Stimulated activated CD8-positive, alpha-beta memory T cell treated with anti-CD3 and anti-CD28 coated beads, Interleukin-4, amount 100 ng/mL, for 48 hours (primary cell): ENCODE data around the gene BCAS3.
"Not testable (repeated sequence)": the region's sequence is repeated elsewhere in the genome, so short reads cannot be mapped to it uniquely, and the experiment has no call there.

Source experiments
- DNase-seq: peaks from one replicate; pipeline ENCODE4 v3.0.0-alpha.2; 2020

BCAS3 gene

DNA sequence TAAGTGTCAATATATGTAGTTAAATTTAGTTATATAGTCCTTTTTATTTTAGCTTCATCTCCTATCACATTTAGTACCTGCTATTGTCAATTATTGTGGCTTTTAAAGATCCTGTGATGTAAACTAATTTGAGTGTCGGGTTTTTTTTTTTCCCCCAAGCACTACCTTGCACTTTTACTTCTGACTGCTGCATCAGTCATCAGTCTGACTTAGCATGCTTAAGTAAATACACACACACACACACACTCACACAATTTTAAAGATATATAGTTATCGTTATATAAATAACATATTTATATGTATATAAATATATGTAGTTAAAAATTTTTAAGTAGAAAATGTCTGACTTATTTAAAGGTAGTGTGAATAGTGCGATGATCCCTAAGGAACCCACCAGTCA lies 127.2 kb downstream of the BCAS3 start:
- no peak for DNase-seq

GRCh38 chr17:60809421-60809820 lies 131.8 kb downstream of the BCAS3 start:
- no peak for DNase-seq

GRCh38 chr17:60814941-60815340 lies 137.3 kb downstream of the BCAS3 start:
- not testable (repeated sequence) for DNase-seq

GRCh38 chr17:60817192-60817591 lies 139.5 kb downstream of the BCAS3 start:
- no peak for DNase-seq

DNA sequence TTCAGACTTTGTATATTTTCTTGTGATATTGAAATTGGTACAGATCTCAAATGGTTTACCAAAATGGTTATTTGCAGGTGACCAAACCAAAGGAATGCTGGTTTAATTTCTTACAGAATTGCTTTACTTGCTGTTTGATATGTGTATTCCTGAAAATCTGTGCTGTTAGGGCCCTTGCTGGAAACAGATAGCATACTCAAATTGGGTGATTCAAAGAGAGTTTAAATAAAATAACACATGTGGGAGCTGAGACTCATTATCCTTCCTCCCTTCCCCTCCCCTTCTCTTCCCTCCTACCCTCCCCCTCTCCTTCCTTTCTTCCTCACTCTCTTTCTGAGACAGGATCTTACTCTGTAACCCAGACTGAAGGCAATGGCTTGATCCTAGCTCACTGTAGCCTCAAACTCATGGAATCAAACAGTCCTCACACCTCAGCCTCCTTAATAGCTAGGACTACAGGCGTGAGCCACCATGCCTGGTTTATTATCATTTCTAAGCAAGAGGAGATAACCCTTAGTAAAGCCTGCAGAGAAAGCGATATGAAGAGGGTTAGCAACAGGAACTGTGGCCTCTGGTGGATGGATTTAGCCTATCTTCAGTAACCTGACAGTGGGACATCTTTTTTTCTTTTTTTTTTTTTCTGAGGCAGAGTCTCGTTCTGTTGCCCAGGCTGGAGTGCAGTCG lies 141.9 kb downstream of the BCAS3 start:
- no peak for DNase-seq

- no peak for DNase-seq
Observed at GRCh38 chr17:60823515-60823914, 145.9 kb downstream of the BCAS3 start.

- DNase-seq: no peak
Observed at GRCh38 chr17:60825351-60825750, 147.7 kb downstream of the BCAS3 start.

DNA sequence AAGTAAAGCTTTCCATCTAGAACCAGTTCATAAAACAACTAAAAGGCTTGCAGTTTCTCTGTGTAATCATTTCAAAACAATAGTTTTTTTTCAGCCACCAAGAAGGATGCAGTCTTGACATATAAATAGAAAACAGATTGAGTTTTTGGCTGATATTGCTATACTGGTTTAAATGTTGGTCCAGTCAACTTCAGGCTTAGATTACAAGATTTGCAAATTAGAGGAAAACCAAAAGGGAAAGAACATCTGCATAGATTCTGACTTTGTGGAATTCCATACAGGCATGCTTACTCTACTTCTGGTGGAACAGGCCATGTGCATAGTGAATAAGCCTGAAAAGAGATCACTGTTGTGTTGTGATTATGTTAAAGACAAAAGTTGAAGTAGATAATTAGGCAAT lies 150.3 kb downstream of the BCAS3 start:
- DNase-seq: no peak

GRCh38 chr17:60832151-60832585 lies 154.5 kb downstream of the BCAS3 start:
- no peak for DNase-seq

DNA sequence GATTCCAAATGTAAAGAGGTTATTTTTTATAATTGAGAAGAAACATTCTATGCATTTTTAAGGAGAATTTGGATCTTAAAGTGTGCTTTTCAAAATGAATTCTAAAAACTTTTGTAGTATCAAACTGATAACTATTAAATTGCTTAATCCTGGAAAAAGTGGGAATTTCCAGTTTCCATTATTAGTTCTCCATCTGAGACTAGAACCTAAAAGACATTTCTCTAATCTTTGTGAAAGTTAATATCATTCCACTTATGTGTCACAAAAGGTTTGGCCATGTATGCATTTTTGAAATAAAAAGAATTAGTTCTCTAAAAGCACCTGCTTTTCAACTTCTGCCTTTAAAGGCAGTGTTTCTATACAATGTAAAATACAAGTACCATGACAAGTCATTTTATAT lies 155.0 kb downstream of the BCAS3 start:
- no peak for DNase-seq

DNA sequence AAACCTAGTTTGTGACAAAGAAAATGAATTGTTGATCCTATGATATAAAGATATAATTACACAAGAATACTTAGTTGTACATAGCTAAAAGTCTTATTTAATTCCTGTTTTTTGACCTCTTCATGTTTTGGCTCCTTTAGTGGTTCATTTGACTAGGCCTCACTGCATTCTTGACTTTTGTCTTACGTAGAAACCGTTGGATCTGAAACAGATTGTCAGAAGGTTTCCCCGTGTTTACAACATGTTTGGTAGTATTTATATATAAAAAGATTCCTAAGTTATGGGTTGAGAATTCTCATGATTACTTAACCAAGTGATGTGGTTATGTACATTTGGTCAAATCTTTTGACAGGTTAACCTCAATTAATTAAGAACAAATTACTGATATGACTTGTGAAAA lies 162.8 kb downstream of the BCAS3 start:
- no peak for DNase-seq

DNA sequence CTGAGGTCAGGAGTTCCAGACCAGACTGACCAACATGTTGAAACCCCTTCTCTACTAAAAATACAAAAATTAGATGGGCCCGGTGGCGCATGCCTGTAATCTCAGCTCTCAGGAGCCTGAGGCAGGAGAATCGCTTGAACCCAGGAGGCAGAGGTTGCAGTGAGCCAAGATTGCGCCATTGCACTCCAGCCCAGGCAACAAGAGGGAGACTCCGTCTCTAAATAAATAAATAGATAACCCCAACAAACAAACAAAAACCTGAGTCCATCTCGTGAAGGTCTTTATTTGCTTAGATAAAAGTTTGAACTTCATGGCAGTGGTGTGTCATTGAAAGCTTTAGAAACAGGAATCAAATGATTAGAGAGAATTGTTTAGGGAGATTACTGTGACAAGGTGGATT lies 167.4 kb downstream of the BCAS3 start:
- no peak for DNase-seq

DNA sequence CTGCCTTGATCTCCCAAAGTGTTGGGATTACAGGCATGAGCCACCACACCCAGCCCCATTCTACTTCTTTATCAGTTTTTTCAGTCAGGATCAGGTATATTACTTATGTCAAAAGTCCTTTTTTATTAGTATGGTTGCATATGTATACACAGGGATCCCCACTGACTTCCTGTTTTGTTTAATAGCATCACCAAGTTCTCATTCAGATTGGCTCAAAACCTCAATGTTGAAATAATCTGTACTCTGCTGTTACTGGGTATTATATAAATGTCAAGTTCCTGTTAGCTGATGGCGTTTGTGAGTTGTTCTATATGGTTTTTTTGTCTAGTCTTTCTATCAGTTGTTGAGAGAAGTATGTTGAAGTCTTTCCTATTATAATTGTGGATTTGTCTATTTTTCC lies 168.5 kb downstream of the BCAS3 start:
- DNase-seq: no peak

DNA sequence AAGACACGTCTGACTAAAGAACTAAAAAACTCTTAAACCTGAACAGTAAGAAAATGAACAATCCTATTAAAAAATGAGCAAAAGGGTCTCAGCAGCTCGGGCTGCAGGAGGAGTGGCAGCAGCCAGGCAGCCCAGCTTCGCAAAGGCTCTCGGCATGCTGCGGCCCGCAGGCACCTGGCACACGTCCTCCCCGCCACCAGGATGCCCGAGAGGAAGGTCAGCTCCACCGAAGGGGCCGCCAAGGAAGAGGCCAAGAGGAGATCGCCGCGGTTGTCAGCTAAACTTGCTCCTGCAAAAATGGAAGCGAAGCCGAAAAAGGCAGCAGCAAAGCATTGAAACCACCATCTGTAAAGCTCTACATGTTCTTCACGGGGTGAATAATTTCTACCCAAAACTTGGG lies 173.5 kb downstream of the BCAS3 start:
- no peak for DNase-seq

DNA sequence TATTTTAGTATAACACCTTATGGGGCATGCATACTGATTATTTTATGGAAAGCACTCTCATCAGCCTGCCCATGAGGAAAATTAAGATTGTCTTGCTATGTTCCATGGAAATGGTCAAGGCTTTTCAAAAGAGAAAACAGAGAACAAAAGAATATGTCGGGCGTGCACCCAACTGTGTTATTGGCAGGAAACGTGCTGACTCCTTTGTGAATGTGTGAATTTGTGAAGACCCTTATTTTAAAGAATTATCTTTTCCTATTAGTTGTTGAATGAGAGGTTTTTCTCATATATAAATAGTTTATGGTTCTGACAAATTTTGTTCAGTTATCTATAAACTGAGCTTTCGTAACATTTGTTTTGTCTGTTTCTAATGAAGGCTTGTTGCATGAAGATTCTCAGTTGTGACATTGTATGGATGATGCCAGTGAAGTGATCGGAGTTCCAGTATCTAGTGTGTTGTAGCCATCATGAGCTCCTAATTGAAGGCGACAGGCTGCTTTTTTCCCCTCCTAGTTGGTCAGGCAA lies 180.0 kb downstream of the BCAS3 start:
- no peak for DNase-seq

GRCh38 chr17:60862482-60862881 lies 184.8 kb downstream of the BCAS3 start:
- no peak for DNase-seq

- DNase-seq: no peak
Observed at GRCh38 chr17:60863892-60864707, 186.4 kb downstream of the BCAS3 start.

- DNase-seq: no peak
Observed at GRCh38 chr17:60864708-60865005, 187.0 kb downstream of the BCAS3 start.

GRCh38 chr17:60874772-60875171 lies 197.1 kb downstream of the BCAS3 start:
- no peak for DNase-seq

GRCh38 chr17:60886731-60887613 lies 209.3 kb downstream of the BCAS3 start:
- not testable (repeated sequence) for DNase-seq

GRCh38 chr17:60887614-60888028 lies 210.0 kb downstream of the BCAS3 start:
- DNase-seq: no peak

GRCh38 chr17:60888812-60889709 lies 211.4 kb downstream of the BCAS3 start:
- no peak for DNase-seq
